HL-60 (cell line): ENCODE measurements around the gene SOSTDC1.
"Not testable (repeated sequence)": the region's sequence is repeated elsewhere in the genome, so short reads cannot be mapped to it uniquely, and the experiment has no call there.

Experiments
- DNase-seq, 2 experiments: peaks; one replicate each; pipeline ENCODE4 v3.0.0-alpha.2; 2010 to 2020; ENCODE audit warnings: low read depth in 1 of 2, low spot score in 1 of 2
- H3K27ac ChIP-seq: fragments of 250-450 bp; sonication (Bioruptor Pico); replicated peaks from 2 replicates; pipeline ENCODE4 v1.5.1; 2020; ENCODE audit warnings: mild to moderate bottlenecking, moderate library complexity
- H3K27me3 ChIP-seq: fragments of 250-450 bp; sonication (Bioruptor Pico); 2 replicates; pipeline ENCODE4 v1.5.1; 2021; ENCODE audit warnings: mild to moderate bottlenecking, moderate library complexity; ENCODE audit not compliant: insufficient read depth, poor library complexity, severe bottlenecking
- H3K4me3 ChIP-seq: replicated peaks from 2 replicates; pipeline ENCODE4 v1.5.1; 2011; ENCODE audit warnings: mild to moderate bottlenecking, control low read depth, low read length; ENCODE audit not compliant: insufficient read depth
- CTCF ChIP-seq: IDR thresholded peaks from one replicate; pipeline ENCODE4 v1.5.1; 2011; ENCODE audit warnings: low read length, control low read depth, inconsistent platforms; ENCODE audit not compliant: insufficient read depth
- GABPA ChIP-seq: IDR thresholded peaks from 2 replicates; pipeline ENCODE4 v1.6.1; 2012; ENCODE audit warnings: low read depth
- POLR2AphosphoS5 ChIP-seq: IDR thresholded peaks from 2 replicates; pipeline ENCODE4 v1.6.1; 2012; ENCODE audit warnings: low read depth
- REST ChIP-seq: IDR thresholded peaks from 2 replicates; pipeline ENCODE4 v1.6.1; 2012; ENCODE audit warnings: low read depth; ENCODE audit not compliant: insufficient replicate concordance
- SPI1 ChIP-seq: IDR thresholded peaks from 2 replicates; pipeline ENCODE4 v1.6.1; 2012; ENCODE audit warnings: low read depth, mild to moderate bottlenecking, borderline replicate concordance

Gene SOSTDC1

GRCh38 chr7:16512097-16512496 is 46.6 kb upstream of the SOSTDC1 start:
- Histone ChIP-seq H3K27ac (no peak overlapping the region), H3K27me3 (no peaks in the 10 kb centered on the region), H3K4me3 (no peak overlapping the region)
- TF ChIP-seq CTCF (no peak), POLR2AphosphoS5 (no peak), REST (no peak), GABPA (no peak), SPI1 (no peak)
- no peak for DNase-seq

- no peak for DNase-seq
- H3K27me3 ChIP-seq, result no peaks in the 10 kb centered on the region
- no peak overlapping the region for H3K4me3 ChIP-seq
- no peak for TF ChIP-seq CTCF
- no peak for TF ChIP-seq POLR2AphosphoS5
- no peak for TF ChIP-seq SPI1
- no peak for TF ChIP-seq REST
- TF ChIP-seq GABPA, result no peak
- no peak overlapping the region for H3K27ac ChIP-seq
These were observed 45.8 kb upstream of the SOSTDC1 start for GRCh38 chr7:16511314-16511713.

- no peak overlapping the region for H3K4me3 ChIP-seq
- no peak for DNase-seq
- TF ChIP-seq REST, result no peak
- TF ChIP-seq SPI1, result no peak
- no peak for TF ChIP-seq POLR2AphosphoS5
- TF ChIP-seq CTCF, result no peak
- TF ChIP-seq GABPA, result no peak
- H3K27ac ChIP-seq, result no peak overlapping the region
- H3K27me3 ChIP-seq, result no peaks in the 10 kb centered on the region
These were observed 44.3 kb upstream of the SOSTDC1 start for GRCh38 chr7:16509829-16510228.

GRCh38 chr7:16506422-16506821 is 40.9 kb upstream of the SOSTDC1 start:
- not testable (repeated sequence) for DNase-seq, H3K27me3 ChIP-seq, H3K4me3 ChIP-seq, H3K27ac ChIP-seq
